MM.1S (cell line): ENCODE measurements around the gene PRKAG2.

Experiments used
- CTCF ChIP-seq: fragments of 300-600 bp; sonication (generic); IDR thresholded peaks from 2 replicates; pipeline ENCODE4 v1.5.1; 2016; ENCODE audit warnings: antibody characterized with exemption, low read length, mixed read lengths
- EZH2 ChIP-seq: fragments of 300-600 bp; sonication (generic); optimal IDR thresholded peaks from 2 replicates; pipeline ENCODE3; 2017; ENCODE audit warnings: low read depth, mild to moderate bottlenecking, antibody characterized with exemption, low read length, mixed read lengths
- EZH2phosphoT487 ChIP-seq: fragments of 300-600 bp; sonication (generic); IDR thresholded peaks from 2 replicates; pipeline ENCODE4 v1.6.1; 2018; ENCODE audit warnings: antibody characterized with exemption, low read length

GRCh38 chr7:151511946-151512345 lies 365.0 kb downstream of the PRKAG2 start:
- TF ChIP-seq CTCF = no peak
- TF ChIP-seq EZH2 = no peak
- TF ChIP-seq EZH2phosphoT487 = no peak
